GM12801 (cell line): ENCODE measurements around the gene CHIT1.

Source experiments
- CTCF ChIP-seq: IDR thresholded peaks from one replicate; pipeline ENCODE4 v1.5.1; 2011; ENCODE audit warnings: control low read depth; ENCODE audit not compliant: insufficient read length; ENCODE audit errors: extremely low read depth

CHIT1 gene

GRCh38 chr1:203173566-203173965 lies 55.9 kb downstream of the CHIT1 start:
- no peak for TF ChIP-seq CTCF

GRCh38 chr1:203173011-203173555 lies 56.4 kb downstream of the CHIT1 start:
- no peak for TF ChIP-seq CTCF

- no peak for TF ChIP-seq CTCF
Measured at GRCh38 chr1:203172184-203173010, 57.1 kb downstream of the CHIT1 start.

GRCh38 chr1:203171341-203172183 lies 57.9 kb downstream of the CHIT1 start:
- TF ChIP-seq CTCF = no peak

GRCh38 chr1:203170625-203171330 lies 58.7 kb downstream of the CHIT1 start:
- no peak for TF ChIP-seq CTCF

- no peak for TF ChIP-seq CTCF
Measured at GRCh38 chr1:203169770-203170520, 59.5 kb downstream of the CHIT1 start.

- no peak for TF ChIP-seq CTCF
Measured at GRCh38 chr1:203168991-203169390, 60.5 kb downstream of the CHIT1 start.
